Uterus (tissue), 2 donors: ENCODE data around the gene VAV1.

ENCODE experiments used
- CTCF ChIP-seq, 4 experiments: fragments of 200-600 bp in 2 of 4; fragments of 450-650 bp in 2 of 4; sonication (generic) in 2 of 4; IDR thresholded peaks; one replicate each; pipeline ENCODE4 v1.5.1; 2016 to 2019; ENCODE audit warnings: antibody characterized with exemption in 4 of 4, mild to moderate bottlenecking in 2 of 4, moderate library complexity in 1 of 4
- POLR2A ChIP-seq, 2 donors: fragments of 450-650 bp; IDR thresholded peaks; one replicate each; pipeline ENCODE4 v1.6.1; 2016; ENCODE audit warnings: antibody characterized with exemption in 2 of 2, mild to moderate bottlenecking in 1 of 2, moderate library complexity in 1 of 2

GRCh38 chr19:6837525-6837924, 65.0 kb downstream of the VAV1 start:
- TF ChIP-seq CTCF (IDR thresholded peaks at IDR 0.05) (no peak), POLR2A (IDR thresholded peaks at IDR 0.05) (no peak)
